HepG2 (cell line): ENCODE measurements around the gene RIMBP2. TPM values are rescaled to one million over a fixed set of nuclear protein-coding genes. Genes with fewer than 3 reads are reported as not detected.

Experiments used
- ATAC-seq: fragments of 200-7000 bp; cut with Tn5 transposase; 3 replicates; pipeline ENCODE4 v1.9.1; 2020; ENCODE audit warnings: mild to moderate bottlenecking, moderate library complexity
- BruUV-seq: library from RNA; stranded (reverse); fragments of 400-500 nt; replicated peaks from 2 replicates; lab custom pipeline; 2021; lab: Mats Ljungman, UMichigan
- CTCF ChIA-PET: fragments of 300-600 bp; formaldehyde crosslinking; extraction: SDS; loops from one replicate; lab custom pipeline; 2021; ENCODE audit warnings: low total read pairs, inconsistent platforms, low intra/inter-chr PET ratio; lab: Yijun Ruan, JAX
- POLR2A ChIA-PET: fragments of 350-600 bp; sonication (Branson Sonifier 250); formaldehyde crosslinking; loops from one replicate; lab custom pipeline; 2020; ENCODE audit warnings: antibody characterized with exemption, inconsistent platforms; lab: Yijun Ruan, JAX
- DNase-seq: peaks from one replicate; pipeline ENCODE4 v3.0.0-alpha.2; 2015; ENCODE audit warnings: low spot score
- FAIRE-seq: peaks from 3 replicates; lab custom pipeline; 2011; peaks lifted over from hg19 to GRCh38; lab: Jason Lieb, UNC
- H2AFZ ChIP-seq: one replicate; pipeline ENCODE4 v1.6.1; 2011; ENCODE audit warnings: low read length, inconsistent platforms
- H3K27ac ChIP-seq: fragments of 300-600 bp; 3 replicates; pipeline ENCODE4 v1.8.0; 2011; ENCODE audit warnings: mixed run types, mild to moderate bottlenecking, mixed read lengths, low read length, inconsistent platforms; ENCODE audit not compliant: insufficient read depth; ENCODE audit errors: extremely low read length
- H3K27me3 ChIP-seq, 2 experiments: fragments of 200-600 bp in 1 of 2; 2 replicates in 1 of 2; 3 replicates in 1 of 2; pipeline versions ENCODE4 v1.6.0 to v1.8.0; 2011; ENCODE audit warnings: low read length in 2 of 2, mild to moderate bottlenecking in 2 of 2, moderate library complexity in 2 of 2, inconsistent platforms in 1 of 2; ENCODE audit not compliant: insufficient read depth in 2 of 2, control insufficient read depth in 1 of 2
- H3K36me3 ChIP-seq, 2 experiments: fragments of 200-600 bp in 1 of 2; replicated peaks in 1 of 2; 2 replicates in 1 of 2; 3 replicates in 1 of 2; pipeline versions ENCODE4 v1.5.1 to v1.8.0; 2011; ENCODE audit warnings: low read length in 2 of 2, inconsistent platforms in 1 of 2; ENCODE audit not compliant: insufficient read depth in 2 of 2, control insufficient read depth in 1 of 2
- H3K4me1 ChIP-seq: 2 replicates; pipeline ENCODE4 v1.5.1; 2012; ENCODE audit warnings: low read length, inconsistent platforms; ENCODE audit not compliant: insufficient read depth
- H3K4me2 ChIP-seq: 2 replicates; pipeline ENCODE4 v1.6.0; 2011; ENCODE audit warnings: low read depth, low read length, inconsistent platforms
- H3K4me3 ChIP-seq, 3 experiments: fragments of 200-600 bp in 1 of 3; sonication (generic), shearing (Covaris generic) in 1 of 3; replicated peaks in 1 of 3; 2 replicates each; pipeline ENCODE4 v1.5.1; 2011 to 2016; ENCODE audit warnings: low read length in 3 of 3, inconsistent platforms in 2 of 3, low read depth in 2 of 3, mild to moderate bottlenecking in 2 of 3, control low read depth in 1 of 3, mixed read lengths in 1 of 3; ENCODE audit not compliant: insufficient read depth in 1 of 3
- H3K79me2 ChIP-seq: one replicate; pipeline ENCODE4 v1.6.1; 2011; ENCODE audit warnings: low read length, inconsistent platforms; ENCODE audit not compliant: insufficient read depth
- H3K9ac ChIP-seq: 2 replicates; pipeline ENCODE4 v1.6.0; 2011; ENCODE audit warnings: mild to moderate bottlenecking, low read depth, low read length, inconsistent platforms; ENCODE audit not compliant: insufficient read depth
- H3K9me3 ChIP-seq: 2 replicates; pipeline ENCODE4 v1.5.1; 2012; ENCODE audit warnings: mild to moderate bottlenecking, low read length
- H4K20me1 ChIP-seq: 2 replicates; pipeline ENCODE4 v1.6.0; 2011; ENCODE audit warnings: inconsistent platforms, mild to moderate bottlenecking, low read length, moderate library complexity; ENCODE audit not compliant: insufficient read depth
- BCL3 ChIP-seq: sonication (generic); formaldehyde crosslinking; IDR thresholded peaks from 2 replicates; pipeline ENCODE4 v1.5.1; 2020; ENCODE audit warnings: mild to moderate bottlenecking, missing genetic modification reagents, moderate library complexity
- ELF3 ChIP-seq: IDR thresholded peaks from 2 replicates; pipeline ENCODE4 v1.6.1; 2016; ENCODE audit warnings: missing genetic modification reagents, missing compliant biosample characterization
- MBD4 ChIP-seq: IDR thresholded peaks from 2 replicates; pipeline ENCODE4 v1.6.1; 2012; ENCODE audit warnings: low read length, inconsistent platforms, borderline replicate concordance
- RBAK ChIP-seq: sonication (generic); formaldehyde crosslinking; IDR thresholded peaks from 2 replicates; pipeline ENCODE4 v1.5.1; 2020; ENCODE audit warnings: mild to moderate bottlenecking, missing genetic modification reagents
- ZHX1 ChIP-seq: sonication (generic); formaldehyde crosslinking; IDR thresholded peaks from 2 replicates; pipeline ENCODE4 v1.8.1; 2022; ENCODE audit warnings: low read depth, mild to moderate bottlenecking, missing genetic modification reagents
- ZNF382 ChIP-seq: sonication (generic); formaldehyde crosslinking; IDR thresholded peaks from 2 replicates; pipeline ENCODE4 v1.5.0; 2020; ENCODE audit warnings: missing genetic modification reagents, mild to moderate bottlenecking, borderline replicate concordance
- ZNF850 ChIP-seq: sonication (generic); formaldehyde crosslinking; conservative IDR thresholded peaks from 2 replicates; pipeline ENCODE4 v1.9.0; 2021; ENCODE audit warnings: mild to moderate bottlenecking, missing genetic modification reagents
- ZSCAN21 ChIP-seq: sonication (generic); formaldehyde crosslinking; IDR thresholded peaks from 2 replicates; pipeline ENCODE4 v1.8.0; 2022; ENCODE audit warnings: mild to moderate bottlenecking, missing genetic modification reagents, moderate library complexity, borderline replicate concordance
- ZSCAN31 ChIP-seq: sonication (generic); formaldehyde crosslinking; IDR thresholded peaks from 2 replicates; pipeline ENCODE4 v1.5.0; 2020; ENCODE audit warnings: low read depth, mild to moderate bottlenecking, missing genetic modification reagents
- ZZZ3 ChIP-seq: sonication (generic); formaldehyde crosslinking; IDR thresholded peaks from 2 replicates; pipeline ENCODE4 v1.4.0; 2020; ENCODE audit warnings: missing genetic modification reagents, mild to moderate bottlenecking, borderline replicate concordance
- WGBS: methylation state at CpG from one replicate; pipeline ENCODE4 v1.1.6; 2017; ENCODE audit warnings: low lambda C conversion rate; 5-methylcytosine and 5-hydroxymethylcytosine counted together
- in situ Hi-C: cut with HindIII; loops from 2 replicates; pipeline ENCODE4 v1.10.0; 2017; ENCODE audit warnings: low pct_unique_long_range_greater_than_20kb; ENCODE audit not compliant: extremely low pct_ligation_motif_present
- intact Hi-C: fragments of 100-400 bp; cut with micrococcal nuclease; formaldehyde crosslinking; loops from one replicate; pipeline ENCODE4 v1.10.0; 2022; ENCODE audit not compliant: unreplicated experiment
- polyA plus RNA-seq, 8 experiments: library from polyadenylated mRNA; depleted of rRNA in 3 of 8; stranded (reverse) in 7 of 8; unstranded in 1 of 8; fragments of >200 nt; fragmentation: Illumina TruSeq in 4 of 8; extraction: Trizol in 4 of 8; gene quantifications; 2 replicates each; pipeline versions ENCODE4 v1.2.1 to v1.2.3, GENCODE V29; 2011 to 2016; ENCODE audit warnings: low read depth in 4 of 8, missing spikeins in 1 of 8, mixed read lengths in 1 of 8; ENCODE audit not compliant: insufficient read depth in 1 of 8
- total RNA-seq, 5 experiments: library from RNA; depleted of rRNA; stranded (reverse); fragments of >200 nt; fragmentation: Illumina TruSeq; extraction: Trizol; gene quantifications; 2 replicates each; pipeline ENCODE4 v1.2.3, GENCODE V29; 2016; ENCODE audit warnings: low read depth in 1 of 5

RIMBP2 gene
- total and polyA plus RNA-seq, 2 of the 13 experiments (the other 11 are each of a cell fraction or from before 2014, with no cell fraction given), result 0.03 TPM; not detected in 1

- intact Hi-C loops (no loop called here), in situ Hi-C loops (no loop called here)
- ChIA-PET CTCF (no interaction called here), POLR2A (no interaction called here)
- Histone ChIP-seq H4K20me1 (no peaks in the 10 kb centered on the region), H3K36me3 (no peaks in the 10 kb centered on the region), H3K9ac (no peak overlapping the region), H3K27ac (no peak overlapping the region), H3K4me3 (no peak overlapping the region), H3K27me3 (peaks cover 5 to 61% of the 10 kb centered on the region in 2 experiments), H3K9me3 (no peaks in the 10 kb centered on the region), H2AFZ (no peak overlapping the region), H3K79me2 (no peaks in the 10 kb centered on the region), H3K4me2 (no peak overlapping the region), H3K4me1 (no peaks in the 10 kb centered on the region)
- no peak for TF ChIP-seq BCL3 (CRISPR knock-in tag)
- no peak for TF ChIP-seq RBAK (CRISPR knock-in tag)
- TF ChIP-seq ZNF382 (CRISPR knock-in tag), result no peak
- no peak for TF ChIP-seq ELF3 (CRISPR knock-in tag)
- TF ChIP-seq ZSCAN31 (CRISPR knock-in tag), result no peak
- no peak for TF ChIP-seq ZSCAN21 (CRISPR knock-in tag)
- no peak for TF ChIP-seq ZNF850
- TF ChIP-seq ZZZ3, result no peak
- no peak for TF ChIP-seq ZHX1 (CRISPR knock-in tag)
- no peak for TF ChIP-seq MBD4
- BruUV-seq, result no TSS peak
- DNase-seq (no peak), FAIRE-seq (no peak), ATAC-seq (no peak)
- WGBS, result 52% methylated on average over 10 of the region's 14 CpGs
Measured at GRCh38 chr12:130613131-130613530, 103.0 kb downstream of the RIMBP2 start.
